Measurements from ENCODE around the gene TRAPPC2L.
A peak's percentile ranks its signal among the peaks of the same experiment; 100 is the strongest.

The TRAPPC2L gene

DNA sequence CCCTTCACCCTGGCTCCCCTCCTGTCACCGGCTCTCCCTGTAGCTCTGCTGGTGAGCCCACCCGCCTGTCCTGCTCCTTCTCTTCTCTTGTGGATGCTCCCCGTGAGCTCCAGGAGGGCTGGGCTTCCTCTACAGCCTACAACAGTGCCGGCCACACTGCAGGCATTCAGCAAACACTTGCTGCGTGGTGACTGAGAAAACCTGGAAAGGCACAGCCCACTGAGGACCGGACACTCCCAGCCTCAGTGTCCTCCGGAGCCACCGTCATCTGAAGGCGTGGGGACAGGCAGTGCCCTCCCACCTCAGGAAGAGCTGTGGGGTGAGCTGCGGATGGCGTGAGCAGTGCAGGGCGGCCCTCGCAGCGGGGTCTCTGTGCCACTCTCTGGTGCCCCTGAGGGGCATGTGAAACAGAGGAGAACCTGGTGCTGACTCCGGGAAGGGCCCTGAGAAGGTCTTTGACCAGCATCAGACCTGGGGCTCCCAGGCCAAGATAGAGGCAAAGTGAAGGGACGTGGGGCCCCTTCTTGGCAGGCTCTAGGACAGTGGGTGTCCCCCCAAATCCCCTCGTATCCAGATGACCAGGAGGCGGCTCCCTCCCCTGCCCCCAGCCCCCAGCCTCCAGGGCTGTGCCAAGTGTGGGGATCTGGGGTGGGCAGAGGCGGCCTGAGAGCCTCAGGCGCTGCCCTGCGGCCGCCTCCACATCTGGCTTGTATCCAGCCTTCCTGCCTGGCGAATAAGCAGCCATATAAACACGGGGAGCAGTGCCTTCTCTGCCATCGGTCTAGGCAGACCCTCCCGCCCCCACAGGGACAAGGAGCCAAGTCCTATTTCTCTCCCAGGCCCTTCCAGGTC is 53.6 kb downstream of the TRAPPC2L start:
- no peak for DNase-seq
- H3K4me1 Mint-ChIP-seq = peaks cover 31% of the 10 kb centered on the region
- no peak overlapping the region for H3K27ac Mint-ChIP-seq
- H3K36me3 Mint-ChIP-seq (ENCODE audit: low read depth) = no peaks in the 10 kb centered on the region
- H3K27me3 Mint-ChIP-seq (ENCODE audit: low read depth, poor library complexity) = peaks cover 13% of the 10 kb centered on the region
- H3K4me3 Mint-ChIP-seq = no peak overlapping the region
- TF ChIP-seq, protein P1, sequence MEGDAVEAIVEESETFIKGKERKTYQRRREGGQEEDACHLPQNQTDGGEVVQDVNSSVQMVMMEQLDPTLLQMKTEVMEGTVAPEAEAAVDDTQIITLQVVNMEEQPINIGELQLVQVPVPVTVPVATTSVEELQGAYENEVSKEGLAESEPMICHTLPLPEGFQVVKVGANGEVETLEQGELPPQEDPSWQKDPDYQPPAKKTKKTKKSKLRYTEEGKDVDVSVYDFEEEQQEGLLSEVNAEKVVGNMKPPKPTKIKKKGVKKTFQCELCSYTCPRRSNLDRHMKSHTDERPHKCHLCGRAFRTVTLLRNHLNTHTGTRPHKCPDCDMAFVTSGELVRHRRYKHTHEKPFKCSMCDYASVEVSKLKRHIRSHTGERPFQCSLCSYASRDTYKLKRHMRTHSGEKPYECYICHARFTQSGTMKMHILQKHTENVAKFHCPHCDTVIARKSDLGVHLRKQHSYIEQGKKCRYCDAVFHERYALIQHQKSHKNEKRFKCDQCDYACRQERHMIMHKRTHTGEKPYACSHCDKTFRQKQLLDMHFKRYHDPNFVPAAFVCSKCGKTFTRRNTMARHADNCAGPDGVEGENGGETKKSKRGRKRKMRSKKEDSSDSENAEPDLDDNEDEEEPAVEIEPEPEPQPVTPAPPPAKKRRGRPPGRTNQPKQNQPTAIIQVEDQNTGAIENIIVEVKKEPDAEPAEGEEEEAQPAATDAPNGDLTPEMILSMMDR (IDR thresholded peaks at IDR 0.05) = no peak
- no peaks in the 10 kb centered on the region for H3K9me3 Mint-ChIP-seq

DNA sequence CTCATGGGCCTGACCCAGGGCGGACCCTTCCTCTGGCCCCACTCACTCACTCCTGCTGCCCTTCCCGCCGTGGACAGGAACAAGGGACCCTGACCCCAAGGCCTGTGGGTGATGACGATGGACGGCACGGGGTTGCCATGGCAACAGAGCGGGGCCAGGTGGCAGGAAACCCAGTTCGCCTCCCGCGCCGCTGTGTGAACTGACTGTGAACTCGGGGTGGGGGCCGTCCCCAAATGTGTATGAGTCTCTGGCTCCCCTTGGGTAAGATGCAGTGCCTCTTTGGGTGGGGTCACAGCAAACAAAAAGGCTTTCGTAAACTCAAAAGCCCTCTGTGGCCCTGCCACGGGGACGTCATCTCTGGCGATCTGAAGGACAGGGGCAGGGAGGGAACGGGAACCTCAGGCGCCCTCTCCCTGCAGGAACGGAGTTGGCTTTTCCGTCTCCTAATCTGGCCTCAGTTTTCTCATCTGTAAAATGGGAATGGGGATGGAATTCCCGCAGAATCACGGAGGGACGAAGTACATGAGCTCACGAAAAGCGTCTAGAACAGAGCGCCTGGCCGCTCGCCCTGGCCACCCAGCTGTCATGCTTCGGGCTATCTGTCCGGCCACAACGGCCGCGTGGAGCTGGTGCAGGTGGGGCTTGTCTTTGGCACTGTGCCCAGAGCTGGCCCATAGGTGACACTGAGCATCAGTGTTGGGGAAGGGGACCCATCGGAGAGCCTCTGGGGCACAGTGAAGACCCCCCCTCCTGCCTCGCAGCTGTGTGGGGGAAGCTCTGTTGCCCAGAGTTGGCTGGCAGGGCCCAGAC is 54.4 kb downstream of the TRAPPC2L start:
- H3K9me3 Mint-ChIP-seq = no peaks in the 10 kb centered on the region
- TF ChIP-seq, protein P1 (IDR thresholded peaks at IDR 0.05) = no peak
- H3K4me3 Mint-ChIP-seq = no peak overlapping the region
- peak; percentile 39 for DNase-seq
- H3K27ac Mint-ChIP-seq = no peak overlapping the region
- no peaks in the 10 kb centered on the region for H3K36me3 Mint-ChIP-seq (ENCODE audit: low read depth)
- H3K4me1 Mint-ChIP-seq = peaks cover 38% of the 10 kb centered on the region
- H3K27me3 Mint-ChIP-seq (ENCODE audit: low read depth, poor library complexity) = peaks cover 14% of the 10 kb centered on the region

DNA sequence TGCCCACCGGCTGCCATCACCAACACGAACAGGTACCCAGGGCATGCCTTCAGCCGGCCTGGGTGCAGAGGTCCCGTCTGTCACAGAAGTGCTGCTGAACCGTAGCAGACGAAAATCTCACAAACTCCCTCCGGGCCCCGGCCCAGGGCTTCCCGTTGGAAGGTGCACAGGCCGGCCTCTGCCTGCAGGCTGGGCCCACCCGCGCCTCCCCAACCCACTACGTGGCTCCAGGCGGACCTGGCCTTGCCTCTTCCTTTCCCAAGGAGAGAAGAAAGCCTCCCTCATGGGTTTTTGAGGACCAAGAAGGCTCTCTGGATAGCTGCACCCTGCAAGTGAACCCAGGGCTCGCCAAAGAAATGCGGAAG is 55.0 kb downstream of the TRAPPC2L start:
- no peaks in the 10 kb centered on the region for H3K9me3 Mint-ChIP-seq
- peaks cover 13% of the 10 kb centered on the region for H3K27me3 Mint-ChIP-seq (ENCODE audit: low read depth, poor library complexity)
- no peak overlapping the region for H3K27ac Mint-ChIP-seq
- peaks cover 44% of the 10 kb centered on the region for H3K4me1 Mint-ChIP-seq
- DNase-seq = no peak
- H3K4me3 Mint-ChIP-seq = no peak overlapping the region
- H3K36me3 Mint-ChIP-seq (ENCODE audit: low read depth) = no peaks in the 10 kb centered on the region
- TF ChIP-seq, protein P1 (IDR thresholded peaks at IDR 0.05) = no peak
